Raji (cell line): ENCODE results near the gene CHRM5.

Experiments
- POLR2A ChIP-seq: IDR thresholded peaks from 2 replicates; pipeline ENCODE4 v1.6.1; 2011; ENCODE audit warnings: low read depth, low read length, control low read depth; ENCODE audit not compliant: insufficient read depth

Gene CHRM5

GRCh38 chr15:34102175-34102925, 134.1 kb downstream of the CHRM5 start:
- no peak for TF ChIP-seq POLR2A

DNA sequence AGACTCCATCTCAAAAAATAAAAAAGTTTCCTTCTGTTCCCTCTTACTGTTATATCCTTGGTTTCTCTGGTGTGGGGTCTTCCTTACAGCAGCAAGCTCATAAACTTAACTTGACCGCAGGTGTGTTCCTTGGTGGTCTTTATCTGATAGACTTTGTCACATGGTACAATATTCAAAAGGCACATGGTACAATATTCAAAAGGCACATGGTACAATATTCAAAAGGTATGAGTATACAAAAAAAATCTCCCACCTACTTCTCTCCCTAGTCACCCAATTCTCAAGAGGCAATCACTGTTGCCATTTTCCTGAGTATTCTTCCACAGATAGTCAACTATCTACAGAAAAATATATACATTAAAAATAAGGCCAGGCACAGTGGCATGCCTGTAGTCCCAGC, 138.1 kb downstream of the CHRM5 start:
- no peak for TF ChIP-seq POLR2A

GRCh38 chr15:34107315-34107714, 139.0 kb downstream of the CHRM5 start:
- no peak for TF ChIP-seq POLR2A

DNA sequence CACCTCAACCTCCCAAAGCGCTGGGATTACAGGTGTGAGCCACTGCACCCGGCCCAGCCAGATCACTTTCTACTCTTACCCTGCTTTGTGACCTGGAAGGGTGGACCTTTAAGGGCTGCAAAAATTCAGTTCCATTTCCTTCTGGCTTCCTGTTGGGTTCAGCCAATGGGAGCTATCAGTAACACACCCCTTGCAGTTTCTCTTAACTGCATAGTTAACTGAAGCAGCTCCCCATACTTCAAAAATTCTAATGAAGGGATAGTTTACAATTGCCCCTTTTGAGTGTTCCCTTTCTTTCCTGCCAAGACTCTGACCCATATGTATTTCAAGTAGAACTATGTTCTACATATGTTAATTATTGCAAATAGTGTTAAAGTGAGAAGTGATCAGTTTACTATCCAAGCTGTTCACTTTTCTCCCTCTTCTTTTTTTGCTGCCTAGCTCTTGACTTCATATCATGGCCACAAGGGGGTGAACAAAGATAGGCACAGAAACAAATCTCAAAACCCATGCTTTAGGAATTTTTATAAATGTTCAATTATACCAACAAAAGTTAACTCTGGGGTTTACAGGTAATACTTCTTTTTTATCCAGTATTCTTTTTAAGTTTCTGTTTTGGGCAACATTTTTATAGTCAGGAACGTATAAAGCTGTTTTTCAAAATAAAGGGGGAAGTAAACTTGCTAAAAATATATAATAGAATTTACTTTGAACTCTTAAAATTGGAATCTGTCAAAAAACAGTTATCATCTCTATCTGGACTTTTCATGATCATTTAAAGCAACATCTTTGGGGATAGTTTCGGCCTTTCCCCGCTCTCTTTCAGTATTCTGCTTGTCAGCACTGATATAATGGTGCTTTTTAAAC, 141.7 kb downstream of the CHRM5 start:
- no peak for TF ChIP-seq POLR2A

DNA sequence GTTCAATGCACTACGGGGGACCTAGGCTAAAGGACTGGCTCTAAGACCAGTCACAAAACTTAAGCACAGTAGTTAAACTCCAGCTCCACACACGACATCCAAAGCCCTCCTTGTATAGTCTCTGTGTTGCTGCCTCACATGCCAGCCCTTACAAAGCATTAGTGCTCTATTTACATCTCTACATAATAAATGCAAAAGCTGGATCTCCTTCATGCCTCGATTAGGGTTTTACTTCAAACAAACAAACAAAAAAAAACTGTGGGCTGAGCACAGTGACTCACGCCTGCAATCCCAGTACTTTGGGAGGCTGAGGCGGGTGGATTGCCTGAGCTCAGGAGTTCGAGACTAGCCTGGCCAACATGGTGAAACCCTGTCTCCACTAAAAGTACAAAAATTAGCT, 143.2 kb downstream of the CHRM5 start:
- TF ChIP-seq POLR2A: no peak

GRCh38 chr15:34114215-34114614, 145.9 kb downstream of the CHRM5 start:
- TF ChIP-seq POLR2A: no peak

DNA sequence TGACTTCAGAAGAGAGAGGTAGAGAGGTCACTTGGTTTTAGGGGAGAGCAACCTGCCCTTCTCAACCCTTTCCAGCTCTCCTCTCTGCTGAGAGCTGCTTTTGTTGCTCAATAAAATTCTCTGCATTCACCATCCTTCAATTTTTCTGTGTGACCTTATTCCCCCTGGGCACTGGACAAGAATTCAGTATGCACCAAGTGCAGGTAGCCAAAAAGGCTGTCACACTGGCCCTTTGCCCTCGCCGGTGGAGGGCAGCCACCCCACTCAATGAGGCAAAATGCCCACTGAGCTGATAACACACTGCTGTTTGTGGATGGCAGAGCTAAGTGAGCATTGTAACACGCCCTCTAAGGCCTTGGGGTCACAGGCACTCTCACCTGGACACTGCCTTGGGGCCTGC, 146.4 kb downstream of the CHRM5 start:
- no peak for TF ChIP-seq POLR2A

GRCh38 chr15:34116620-34117019, 148.3 kb downstream of the CHRM5 start:
- no peak for TF ChIP-seq POLR2A
